ENCODE results near the gene DEUP1.
"Not testable (repeated sequence)": the region's sequence is repeated elsewhere in the genome, so short reads cannot be mapped to it uniquely, and the experiment has no call there.

The DEUP1 gene

DNA sequence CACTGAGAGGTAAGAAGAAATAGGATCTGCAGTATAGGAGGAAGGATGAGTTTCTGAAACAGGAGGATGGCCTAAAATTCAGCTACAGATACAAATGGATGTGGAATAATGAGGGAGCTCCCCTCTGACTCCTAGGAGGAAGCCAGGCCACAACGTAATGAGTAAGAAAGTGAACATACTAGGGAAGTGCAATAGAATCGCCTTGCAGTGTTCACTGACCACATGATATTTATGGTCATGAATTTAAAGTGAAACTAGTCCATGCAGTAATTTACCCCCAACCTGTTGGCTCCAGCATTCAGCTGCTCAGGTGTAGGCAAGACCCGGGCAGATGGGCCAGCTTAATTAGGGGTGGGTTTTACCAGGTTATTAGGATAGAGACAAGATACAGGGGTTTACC, 101.7 kb downstream of the DEUP1 start:
- Mint-ChIP-seq H3K27ac (no peak overlapping the region), H3K36me3 (ENCODE audit: low read depth) (no peaks in the 10 kb centered on the region), H3K9me3 (peaks cover 3% of the 10 kb centered on the region), H3K4me3 (no peak overlapping the region), H3K4me1 (no peaks in the 10 kb centered on the region), H3K27me3 (ENCODE audit: low read depth) (no peaks in the 10 kb centered on the region)
- TF ChIP-seq, protein P1, sequence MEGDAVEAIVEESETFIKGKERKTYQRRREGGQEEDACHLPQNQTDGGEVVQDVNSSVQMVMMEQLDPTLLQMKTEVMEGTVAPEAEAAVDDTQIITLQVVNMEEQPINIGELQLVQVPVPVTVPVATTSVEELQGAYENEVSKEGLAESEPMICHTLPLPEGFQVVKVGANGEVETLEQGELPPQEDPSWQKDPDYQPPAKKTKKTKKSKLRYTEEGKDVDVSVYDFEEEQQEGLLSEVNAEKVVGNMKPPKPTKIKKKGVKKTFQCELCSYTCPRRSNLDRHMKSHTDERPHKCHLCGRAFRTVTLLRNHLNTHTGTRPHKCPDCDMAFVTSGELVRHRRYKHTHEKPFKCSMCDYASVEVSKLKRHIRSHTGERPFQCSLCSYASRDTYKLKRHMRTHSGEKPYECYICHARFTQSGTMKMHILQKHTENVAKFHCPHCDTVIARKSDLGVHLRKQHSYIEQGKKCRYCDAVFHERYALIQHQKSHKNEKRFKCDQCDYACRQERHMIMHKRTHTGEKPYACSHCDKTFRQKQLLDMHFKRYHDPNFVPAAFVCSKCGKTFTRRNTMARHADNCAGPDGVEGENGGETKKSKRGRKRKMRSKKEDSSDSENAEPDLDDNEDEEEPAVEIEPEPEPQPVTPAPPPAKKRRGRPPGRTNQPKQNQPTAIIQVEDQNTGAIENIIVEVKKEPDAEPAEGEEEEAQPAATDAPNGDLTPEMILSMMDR (IDR thresholded peaks at IDR 0.05; ENCODE audit: unreplicated experiment in 3 of 3) = no peak

DNA sequence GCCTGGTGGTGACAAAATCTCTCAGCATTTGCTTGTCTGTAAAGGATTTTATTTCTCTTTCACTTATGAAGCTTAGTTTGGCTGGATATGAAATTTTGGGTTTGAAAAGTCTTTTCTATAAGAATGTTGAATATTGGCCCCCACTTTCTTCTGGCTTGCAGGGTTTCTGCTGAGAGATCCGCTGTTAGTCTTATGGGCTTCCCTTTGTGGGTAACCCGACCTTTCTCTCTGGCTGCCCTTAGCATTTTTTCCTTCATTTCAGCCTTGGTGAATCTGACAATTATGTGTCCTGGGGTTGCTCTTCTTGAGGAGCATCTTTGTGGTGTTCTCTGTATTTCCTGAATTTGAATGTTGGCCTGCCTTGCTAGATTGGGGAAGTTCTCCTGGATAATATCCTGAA, 112.7 kb downstream of the DEUP1 start:
- H3K4me3 Mint-ChIP-seq; H3K27ac Mint-ChIP-seq; H3K36me3 Mint-ChIP-seq (ENCODE audit: low read depth); H3K4me1 Mint-ChIP-seq; H3K27me3 Mint-ChIP-seq (ENCODE audit: low read depth): not testable (repeated sequence)
- H3K9me3 Mint-ChIP-seq = peaks cover 16% of the 10 kb centered on the region

DNA sequence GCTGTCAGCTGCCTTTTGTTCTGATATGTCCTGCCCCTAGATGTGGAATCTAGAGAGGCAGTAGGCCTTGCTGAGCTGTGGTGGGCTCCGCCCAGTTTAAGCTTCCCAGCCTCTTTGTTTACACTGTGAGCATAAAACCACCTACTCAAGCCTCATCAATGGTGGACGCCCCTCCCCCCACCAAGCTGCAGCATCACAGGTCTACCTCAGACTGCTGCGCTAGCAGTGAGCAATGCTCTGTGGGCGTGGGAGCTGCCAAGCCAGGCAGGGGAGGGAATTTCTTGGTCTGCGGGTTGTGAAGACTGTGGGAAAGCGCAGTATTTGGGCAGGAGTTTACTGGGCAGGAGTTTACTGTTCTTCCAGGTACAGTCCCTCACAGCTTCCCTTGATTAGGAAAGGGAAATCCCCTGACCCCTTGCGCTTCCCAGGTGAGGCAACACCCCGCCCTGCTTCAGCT, 114.1 kb downstream of the DEUP1 start:
- Mint-ChIP-seq H3K27ac (peak overlapping the region in 1 of 3 experiments; percentile 84), H3K4me1 (no peaks in the 10 kb centered on the region), H3K9me3 (peaks cover 15% of the 10 kb centered on the region), H3K4me3 (no peak overlapping the region), H3K27me3 (ENCODE audit: low read depth) (no peaks in the 10 kb centered on the region), H3K36me3 (ENCODE audit: low read depth) (peaks cover 5% of the 10 kb centered on the region)
- TF ChIP-seq, protein P1 (IDR thresholded peaks at IDR 0.05; ENCODE audit: unreplicated experiment in 3 of 3) = no peak

DNA sequence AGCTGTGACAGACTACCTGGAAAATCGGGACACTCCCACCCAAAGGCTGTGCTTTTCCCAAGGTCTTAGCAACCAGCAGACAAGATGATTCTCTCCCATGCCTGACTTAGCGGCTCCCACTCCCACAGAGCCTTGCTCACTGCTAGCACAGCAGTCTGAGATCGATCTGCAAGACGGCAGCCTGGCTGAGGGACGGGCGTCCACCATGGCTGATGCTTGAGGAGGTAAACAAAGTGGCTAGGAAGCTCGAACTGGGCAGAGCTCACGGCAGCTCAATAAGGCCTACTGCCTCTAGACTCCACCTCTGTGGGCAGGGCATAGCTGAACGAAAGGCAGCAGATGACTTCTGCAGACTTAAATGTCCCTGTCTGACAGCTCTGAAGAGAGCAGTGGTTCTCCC, 127.7 kb downstream of the DEUP1 start:
- no peaks in the 10 kb centered on the region for H3K4me1 Mint-ChIP-seq
- H3K9me3 Mint-ChIP-seq = peaks cover 15% of the 10 kb centered on the region
- H3K4me3 Mint-ChIP-seq = no peak overlapping the region
- no peaks in the 10 kb centered on the region for H3K27me3 Mint-ChIP-seq (ENCODE audit: low read depth)
- H3K36me3 Mint-ChIP-seq (ENCODE audit: low read depth) = no peaks in the 10 kb centered on the region
- no peak overlapping the region for H3K27ac Mint-ChIP-seq
- TF ChIP-seq, protein P1 (IDR thresholded peaks at IDR 0.05; ENCODE audit: unreplicated experiment in 3 of 3) = no peak

DNA sequence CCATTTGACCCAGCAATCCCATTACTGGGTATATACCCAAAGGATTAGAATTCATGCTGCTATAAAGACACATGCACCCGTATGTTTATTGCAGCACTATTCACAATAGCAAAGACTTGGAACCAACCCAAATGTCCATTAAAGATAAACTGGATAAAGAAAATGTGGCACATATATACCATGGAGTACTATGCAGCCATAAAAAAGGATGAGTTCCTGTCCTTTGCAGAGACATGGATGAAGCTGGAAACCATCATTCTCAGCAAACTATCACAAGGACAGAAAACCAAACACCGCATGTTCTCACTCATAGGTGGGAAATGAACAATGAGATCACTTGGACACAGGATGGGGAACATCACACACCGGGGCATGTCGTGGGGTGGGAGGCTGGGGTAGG, 133.1 kb downstream of the DEUP1 start:
- H3K4me1 Mint-ChIP-seq; H3K4me3 Mint-ChIP-seq; H3K27me3 Mint-ChIP-seq (ENCODE audit: low read depth); H3K36me3 Mint-ChIP-seq (ENCODE audit: low read depth); H3K27ac Mint-ChIP-seq: not testable (repeated sequence)
- H3K9me3 Mint-ChIP-seq = peaks cover 15% of the 10 kb centered on the region

DNA sequence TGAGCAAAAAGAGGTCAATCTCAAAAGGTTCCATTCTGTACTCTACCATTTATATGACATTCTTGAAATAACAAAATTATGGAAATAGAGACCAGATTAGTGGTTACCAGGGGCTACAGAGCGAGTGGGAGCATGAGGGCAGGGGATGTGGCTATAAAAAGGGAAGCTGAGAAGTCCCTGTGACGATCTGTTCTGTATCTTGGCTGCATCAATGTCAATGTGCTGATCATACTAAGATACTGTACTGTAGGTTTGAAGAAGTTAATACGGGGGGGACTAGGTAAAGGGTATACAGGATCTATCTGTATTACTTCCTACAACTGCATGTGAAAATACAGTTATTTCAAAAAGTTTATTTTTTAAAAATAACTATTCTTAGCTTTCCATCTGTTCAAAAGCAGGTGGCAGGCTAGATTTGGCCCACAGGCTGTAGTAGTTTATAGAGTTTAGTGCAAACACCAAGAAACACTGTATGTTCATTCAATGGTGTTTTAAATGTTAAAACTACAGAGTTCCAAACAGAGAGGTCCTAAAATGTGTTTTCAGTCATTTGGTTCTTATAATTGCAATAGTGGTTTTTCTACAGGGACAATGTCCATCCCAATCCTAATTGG, 134.5 kb downstream of the DEUP1 start:
- TF ChIP-seq, protein P1 (IDR thresholded peaks at IDR 0.05; ENCODE audit: unreplicated experiment in 3 of 3) = no peak
- Mint-ChIP-seq H3K27ac (no peak overlapping the region), H3K9me3 (peaks cover 12% of the 10 kb centered on the region), H3K4me1 (no peaks in the 10 kb centered on the region), H3K36me3 (ENCODE audit: low read depth) (no peaks in the 10 kb centered on the region), H3K27me3 (ENCODE audit: low read depth) (no peaks in the 10 kb centered on the region), H3K4me3 (no peak overlapping the region)

DNA sequence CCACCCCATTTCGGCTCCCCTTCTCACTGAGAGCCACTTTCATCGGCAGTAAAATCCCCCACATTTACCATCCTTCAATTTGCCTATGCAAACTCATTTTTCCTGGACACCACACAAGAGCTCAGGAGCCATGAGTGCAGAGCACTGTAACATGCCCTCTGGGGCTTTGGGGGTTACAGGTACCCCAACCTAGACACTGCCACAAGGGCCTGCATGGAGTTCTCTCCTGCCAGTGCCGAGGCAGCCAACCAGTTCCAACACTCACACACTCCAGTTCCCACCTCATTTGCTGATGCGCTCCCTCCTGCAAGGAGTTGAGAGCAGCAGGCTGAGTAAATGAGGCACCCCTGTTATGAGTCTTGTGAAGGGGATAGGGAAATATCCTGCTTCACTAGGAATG, 136.5 kb downstream of the DEUP1 start:
- TF ChIP-seq, protein P1 (IDR thresholded peaks at IDR 0.05; ENCODE audit: unreplicated experiment in 3 of 3) = no peak
- Mint-ChIP-seq H3K27me3 (ENCODE audit: low read depth) (no peaks in the 10 kb centered on the region), H3K27ac (no peak overlapping the region), H3K36me3 (ENCODE audit: low read depth) (no peaks in the 10 kb centered on the region), H3K4me3 (no peak overlapping the region), H3K9me3 (peaks cover 5% of the 10 kb centered on the region), H3K4me1 (no peaks in the 10 kb centered on the region)
